SIG-M5 (cell line): ENCODE measurements around the gene QKI.
"Not testable (repeated sequence)": the region's sequence is repeated elsewhere in the genome, so short reads cannot be mapped to it uniquely, and the experiment has no call there.

Experiments
- DNase-seq: peaks from one replicate; lab custom pipeline; 2025; lab: John Stamatoyannopoulos, UW

The QKI gene

DNA sequence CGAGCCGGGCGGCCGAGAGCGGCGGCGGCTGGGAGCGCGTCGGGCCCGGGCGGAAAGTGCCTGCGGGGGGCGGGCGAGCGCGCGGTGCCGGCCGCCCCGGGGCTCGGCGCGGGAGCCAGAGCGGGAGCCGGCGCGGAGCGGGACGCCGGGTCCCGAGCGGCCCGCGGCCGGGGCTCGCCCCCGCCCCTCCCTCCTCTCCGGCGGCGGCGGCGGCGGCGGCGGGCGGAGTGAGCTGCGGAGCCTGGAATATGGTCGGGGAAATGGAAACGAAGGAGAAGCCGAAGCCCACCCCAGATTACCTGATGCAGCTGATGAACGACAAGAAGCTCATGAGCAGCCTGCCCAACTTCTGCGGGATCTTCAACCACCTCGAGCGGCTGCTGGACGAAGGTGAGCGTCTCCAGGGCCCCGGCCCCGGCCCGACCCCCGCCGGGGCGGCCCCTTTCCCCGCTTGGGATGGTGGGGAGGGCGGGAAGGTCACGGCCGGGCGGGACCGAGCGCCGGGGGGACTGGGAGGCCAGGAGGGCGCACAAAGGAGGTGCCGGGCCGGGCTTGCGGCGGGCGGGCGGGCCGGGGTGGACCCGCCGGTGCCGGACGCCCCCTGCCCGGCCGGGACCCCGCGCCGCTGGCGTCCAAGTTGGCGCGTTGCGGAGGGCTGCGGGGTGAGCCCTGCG, 565 bp downstream of the QKI start:
- DNase-seq = no peak

DNA sequence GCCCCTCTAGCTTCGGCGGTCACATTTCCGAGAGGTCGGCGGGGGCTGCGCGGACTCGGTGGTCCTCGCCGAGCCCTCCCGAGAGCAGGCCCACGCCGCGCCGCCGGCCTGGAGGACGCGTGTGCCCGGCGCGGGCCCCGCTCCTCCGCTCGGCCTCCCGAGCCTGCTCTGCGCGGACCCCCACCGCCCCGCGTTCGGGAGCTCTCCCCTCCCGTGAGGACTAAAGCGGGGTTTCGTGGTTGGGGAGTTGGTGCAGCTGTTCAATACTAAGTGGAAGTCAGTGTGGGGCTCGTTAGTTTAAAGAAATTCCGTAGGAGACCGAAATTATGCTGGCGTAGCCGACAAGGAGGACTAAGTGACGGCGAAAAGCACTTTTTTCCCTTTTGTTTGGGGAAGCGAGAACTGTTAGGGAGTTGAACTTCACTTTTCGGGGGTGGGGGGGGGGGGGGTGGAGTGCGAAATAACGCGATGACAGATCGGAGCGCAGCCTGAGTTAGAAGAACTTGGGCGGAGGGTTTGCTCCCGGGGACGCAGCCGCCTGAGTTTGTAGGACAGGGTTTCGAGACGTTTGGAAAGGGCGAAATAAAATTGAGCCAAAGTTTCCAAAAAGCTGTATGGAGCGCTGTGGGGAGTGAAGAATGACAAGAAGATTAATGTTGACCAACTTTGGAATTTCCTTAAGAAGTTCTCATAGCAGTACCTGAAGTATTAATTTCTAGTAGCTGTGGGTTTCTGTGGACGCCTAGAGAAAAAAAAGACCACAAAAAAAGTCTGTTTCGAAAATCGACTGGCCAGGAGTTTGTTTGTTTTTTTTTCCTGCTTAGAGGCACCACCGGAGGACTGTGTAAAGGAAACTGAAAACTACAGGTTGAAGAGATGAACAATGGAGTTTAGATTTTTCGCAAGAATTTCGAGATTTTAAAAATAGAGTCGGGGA, 1.4 kb downstream of the QKI start:
- DNase-seq = no peak

DNA sequence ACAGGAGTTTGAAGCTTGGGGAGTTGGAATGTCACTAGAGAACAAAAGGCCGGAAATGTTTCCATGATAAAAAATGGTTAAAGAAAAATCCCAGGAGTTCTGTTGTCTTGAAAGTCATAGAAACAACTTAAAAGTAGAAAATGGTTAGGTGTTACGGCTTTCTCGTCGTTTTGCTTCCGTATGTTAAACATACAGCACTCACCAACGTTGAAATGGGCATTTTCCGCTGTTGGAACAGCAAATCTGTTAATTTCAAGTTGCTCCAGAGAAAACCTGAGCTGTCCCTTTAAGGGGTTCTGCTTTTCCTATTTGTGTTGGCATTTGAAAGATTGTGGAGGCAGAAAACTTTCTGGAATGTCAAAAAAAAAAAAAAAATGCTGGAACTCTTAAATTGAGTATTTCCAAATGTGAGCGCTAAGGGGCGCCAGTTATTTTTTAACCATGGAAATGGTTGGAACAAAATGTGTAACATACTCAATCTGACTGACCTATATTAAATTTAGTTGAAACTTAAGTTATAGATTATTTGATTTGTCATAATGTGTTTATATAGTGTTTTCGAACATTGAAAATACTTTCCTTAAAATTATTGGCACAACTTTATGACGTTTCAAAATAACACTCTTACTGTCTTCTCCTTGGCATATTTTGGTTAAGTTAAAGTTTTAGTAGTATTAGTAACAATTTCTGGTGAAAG, 2.2 kb downstream of the QKI start:
- no peak for DNase-seq

DNA sequence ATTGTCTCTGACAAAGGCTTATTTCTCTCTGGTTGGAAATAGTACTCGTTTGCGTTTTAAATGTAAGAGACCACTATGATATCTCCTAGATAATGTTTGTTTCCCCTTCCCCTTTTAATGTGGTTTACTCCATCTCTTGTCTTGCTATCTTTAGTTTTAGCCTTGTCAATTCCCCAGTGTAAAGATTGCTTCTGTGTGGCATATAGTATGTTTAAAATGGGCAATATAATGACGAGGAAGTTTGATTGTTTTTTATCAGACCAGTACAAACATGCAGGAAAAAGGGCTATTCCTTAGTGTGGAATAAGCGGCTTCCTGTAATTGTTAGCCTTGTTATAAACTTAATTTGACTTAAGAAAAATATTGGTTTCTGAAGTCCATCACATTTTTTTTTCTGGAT, 3.1 kb downstream of the QKI start:
- DNase-seq = no peak

DNA sequence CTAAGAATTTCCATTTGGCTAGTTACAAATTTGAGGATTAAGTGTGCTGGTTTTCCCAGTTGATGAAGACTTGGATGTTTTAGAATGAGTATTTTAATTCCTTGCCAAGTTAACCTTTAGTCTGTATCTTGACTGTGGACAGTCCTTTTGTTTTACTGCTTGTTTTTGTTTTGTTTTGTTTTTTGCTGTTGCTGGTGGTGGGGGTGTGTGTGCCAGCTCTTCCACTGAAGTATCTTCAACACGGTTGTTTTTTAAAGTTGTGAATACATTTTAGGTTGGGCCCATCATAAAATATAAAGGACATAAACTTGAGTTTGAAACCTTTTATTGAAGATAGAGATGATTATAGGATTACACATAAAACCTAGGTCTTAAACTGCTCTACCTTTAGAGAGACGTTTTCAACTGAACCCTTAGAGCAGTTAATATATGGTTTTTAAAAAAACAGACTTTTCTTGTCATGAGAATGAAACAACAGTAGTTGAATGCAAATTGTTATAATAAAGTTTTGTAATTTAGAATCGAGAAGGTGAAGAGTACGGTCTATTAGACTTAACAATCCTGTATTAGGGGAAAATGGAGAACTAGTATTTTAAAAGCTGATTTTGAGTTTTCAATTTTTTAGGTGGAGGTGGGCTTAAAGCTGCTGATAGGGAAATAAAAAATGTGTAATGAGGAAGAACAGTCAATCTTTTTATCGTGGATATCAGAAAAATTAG, 4.0 kb downstream of the QKI start:
- DNase-seq = no peak

GRCh38 chr6:163419413-163420288, 5.1 kb downstream of the QKI start:
- no peak for DNase-seq

DNA sequence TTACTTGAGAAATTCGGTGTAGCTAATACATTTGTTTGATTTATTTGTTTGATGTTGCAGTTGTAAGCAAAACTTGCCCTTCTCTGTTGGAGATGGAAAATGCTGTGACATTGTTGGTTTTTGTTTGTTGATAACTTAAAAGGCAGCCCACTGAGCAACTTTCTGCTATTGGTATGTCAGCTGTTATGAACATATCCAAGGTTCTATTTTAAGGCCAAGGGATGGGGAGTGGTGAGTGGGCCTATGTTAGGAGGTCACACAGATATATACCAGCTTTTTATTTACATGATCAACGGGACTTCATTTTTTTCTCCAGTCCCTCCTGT, 5.7 kb downstream of the QKI start:
- no peak for DNase-seq

- no peak for DNase-seq
These were observed 8.0 kb downstream of the QKI start for GRCh38 chr6:163422550-163422949.

DNA sequence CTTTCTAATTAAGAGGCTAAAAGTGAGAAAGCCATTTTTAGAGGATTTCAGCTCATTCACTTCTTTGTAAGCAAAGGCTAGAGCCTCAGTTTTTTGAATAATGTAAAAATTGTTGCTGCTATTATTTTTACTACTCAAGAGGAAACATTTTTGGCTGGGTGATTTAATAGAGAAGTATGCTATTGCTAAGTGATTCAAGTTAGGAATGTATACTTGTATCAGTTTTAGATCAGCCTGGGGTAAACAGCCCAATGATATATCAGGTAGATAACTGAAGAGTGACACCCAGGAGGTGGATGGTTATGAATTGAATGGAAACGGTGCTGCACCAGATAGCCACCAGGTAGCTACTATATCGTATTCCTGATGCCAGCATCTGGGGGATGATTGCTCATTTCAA, 9.2 kb downstream of the QKI start:
- DNase-seq = no peak

GRCh38 chr6:163427498-163428254, 13.2 kb downstream of the QKI start:
- DNase-seq = no peak

DNA sequence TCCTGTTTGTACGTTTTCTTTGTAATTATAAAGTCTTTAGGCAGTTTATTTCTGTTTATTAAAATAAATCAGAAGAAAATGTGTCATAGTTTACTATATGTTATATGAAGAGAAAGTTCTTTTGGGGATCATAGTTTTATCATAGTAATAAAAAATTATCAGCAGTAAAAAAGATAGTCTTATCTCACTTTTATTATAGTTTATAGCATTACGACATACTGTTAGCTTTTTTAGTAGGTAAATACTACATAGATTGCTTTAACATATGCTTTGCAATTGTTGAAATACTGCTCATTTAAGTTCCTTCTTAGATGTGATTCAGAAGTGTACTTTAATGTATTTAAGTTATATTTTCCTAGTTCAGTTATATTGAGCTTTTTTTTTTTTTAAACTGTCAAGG, 13.9 kb downstream of the QKI start:
- DNase-seq = no peak

DNA sequence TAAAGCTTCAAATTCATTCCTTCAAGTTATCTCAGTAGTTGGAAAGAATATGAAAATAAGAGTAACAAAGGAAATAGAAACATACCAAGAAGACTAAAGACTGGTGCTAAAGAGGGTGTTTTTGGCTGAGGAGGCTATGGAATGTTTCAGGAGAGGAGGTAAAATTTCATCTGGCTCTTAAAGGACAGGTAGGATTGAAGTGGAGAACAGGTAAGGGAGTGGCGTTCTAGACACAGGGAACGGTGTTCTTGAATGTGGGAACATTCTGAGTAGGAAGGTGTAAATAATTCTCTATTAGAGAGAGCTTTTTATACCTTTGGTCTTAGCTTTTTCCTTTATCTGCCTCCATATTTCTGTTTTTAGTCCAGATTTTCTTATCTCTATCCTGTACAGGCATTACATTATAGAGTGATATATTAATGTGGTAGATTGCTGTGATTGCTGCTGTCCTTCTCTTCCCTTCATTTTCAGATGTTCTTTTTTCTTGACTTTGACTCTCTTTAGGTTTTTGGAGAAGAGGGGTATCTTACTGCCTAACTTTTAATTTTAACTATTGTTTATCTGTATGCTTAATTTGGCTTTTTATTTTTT, 15.4 kb downstream of the QKI start:
- DNase-seq = no peak

- DNase-seq = no peak
These were observed 17.8 kb downstream of the QKI start for GRCh38 chr6:163432300-163432699.

GRCh38 chr6:163433486-163433885, 19.0 kb downstream of the QKI start:
- DNase-seq = not testable (repeated sequence)

GRCh38 chr6:163435023-163435422, 20.5 kb downstream of the QKI start:
- DNase-seq = no peak

DNA sequence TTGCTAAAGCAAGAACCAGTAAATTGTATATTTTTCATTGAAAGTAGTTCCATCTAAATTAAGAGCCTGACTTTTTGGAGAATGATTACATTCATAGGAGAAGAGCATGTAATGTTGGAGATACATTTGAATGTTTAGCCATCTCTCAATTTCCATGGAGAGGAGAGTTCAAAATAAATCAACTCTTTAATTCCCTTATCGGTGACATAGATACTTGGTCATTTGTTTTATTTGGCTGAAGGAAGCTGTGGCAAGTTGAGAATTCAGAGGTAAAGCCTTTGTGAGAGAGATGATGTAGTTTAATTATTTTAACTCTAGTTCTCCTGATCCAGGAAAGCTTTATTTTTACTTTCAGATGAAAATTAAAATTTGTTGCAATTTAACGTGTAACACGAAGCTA, 22.3 kb downstream of the QKI start:
- no peak for DNase-seq

DNA sequence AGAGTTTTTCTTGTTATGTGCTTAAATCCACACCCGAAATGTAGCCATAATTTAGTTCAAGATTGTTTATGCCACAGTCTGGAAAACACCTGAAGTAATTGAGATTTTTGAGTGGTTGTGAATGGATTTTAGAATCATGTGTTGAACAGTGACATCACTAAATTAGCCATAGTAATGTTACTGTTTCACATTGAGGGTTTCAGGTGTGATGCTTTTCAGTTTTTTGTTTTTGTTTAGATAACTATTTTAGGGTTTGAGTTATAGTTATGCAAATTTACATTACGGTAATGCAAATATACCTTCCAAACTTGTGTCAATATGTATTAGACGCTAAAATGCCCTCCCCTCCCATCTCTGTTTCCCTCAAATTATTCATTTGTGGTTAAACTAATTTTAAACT, 22.9 kb downstream of the QKI start:
- DNase-seq = no peak

DNA sequence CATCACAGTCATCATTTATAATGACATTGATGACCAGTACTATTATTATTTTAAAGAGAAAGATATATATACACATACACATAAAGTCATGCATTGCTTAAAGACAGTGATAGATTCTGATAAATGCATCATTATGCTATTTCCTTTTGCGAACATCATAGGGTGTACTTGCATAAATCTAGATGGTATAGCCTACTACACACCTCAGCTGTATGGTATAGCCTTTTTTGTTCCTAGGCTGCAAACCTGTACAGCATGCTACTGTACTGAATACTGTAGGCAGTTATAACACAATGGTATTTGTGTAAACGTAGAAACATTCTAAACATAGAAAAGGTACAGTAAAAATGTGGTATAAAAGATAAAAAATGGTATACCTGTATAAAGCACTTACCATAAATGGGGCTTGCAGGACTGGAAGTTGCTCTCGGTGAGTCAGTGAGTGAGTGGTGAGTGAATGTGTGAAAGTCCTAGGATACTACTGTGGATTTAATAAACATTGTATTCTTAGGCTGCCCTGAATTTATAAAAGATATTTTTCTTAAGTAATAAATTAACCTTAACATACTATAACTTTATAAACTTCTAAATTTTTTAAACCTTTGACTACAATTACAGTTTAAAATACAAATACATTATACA, 23.9 kb downstream of the QKI start:
- DNase-seq = no peak

- DNase-seq = no peak
These were observed 24.4 kb downstream of the QKI start for GRCh38 chr6:163438940-163439335.

- not testable (repeated sequence) for DNase-seq
These were observed 24.9 kb downstream of the QKI start for GRCh38 chr6:163439390-163439789.
